ENCODE results near the gene SNRPB. TPM values are rescaled to one million over a fixed set of nuclear protein-coding genes. Genes with fewer than 3 reads are reported as not detected.
A peak's percentile ranks its signal among the peaks of the same experiment; 100 is the strongest.

Gene SNRPB
- total RNA-seq, 1 experiment from 2014 or later, result 664 TPM

DNA sequence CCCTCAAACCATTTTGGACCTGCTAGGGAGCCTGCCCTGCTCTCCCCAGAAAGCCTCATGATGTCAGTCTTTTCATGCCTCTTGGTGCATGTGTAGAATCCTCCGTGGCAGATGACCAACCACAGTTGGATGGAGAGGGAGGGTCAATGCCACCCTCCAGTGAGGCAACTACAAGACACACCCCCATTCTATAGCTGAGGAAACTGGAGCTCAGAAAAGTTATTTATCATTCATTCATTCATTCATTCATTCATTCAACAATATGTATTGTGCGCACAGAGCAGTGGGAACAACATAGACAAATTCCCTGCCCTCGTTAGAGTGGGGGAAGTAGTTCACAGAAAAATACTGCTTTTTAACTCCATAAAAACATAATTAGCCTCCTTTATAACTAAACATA lies 16.8 kb downstream of the SNRPB start:
- ATAC-seq, result no peak

DNA sequence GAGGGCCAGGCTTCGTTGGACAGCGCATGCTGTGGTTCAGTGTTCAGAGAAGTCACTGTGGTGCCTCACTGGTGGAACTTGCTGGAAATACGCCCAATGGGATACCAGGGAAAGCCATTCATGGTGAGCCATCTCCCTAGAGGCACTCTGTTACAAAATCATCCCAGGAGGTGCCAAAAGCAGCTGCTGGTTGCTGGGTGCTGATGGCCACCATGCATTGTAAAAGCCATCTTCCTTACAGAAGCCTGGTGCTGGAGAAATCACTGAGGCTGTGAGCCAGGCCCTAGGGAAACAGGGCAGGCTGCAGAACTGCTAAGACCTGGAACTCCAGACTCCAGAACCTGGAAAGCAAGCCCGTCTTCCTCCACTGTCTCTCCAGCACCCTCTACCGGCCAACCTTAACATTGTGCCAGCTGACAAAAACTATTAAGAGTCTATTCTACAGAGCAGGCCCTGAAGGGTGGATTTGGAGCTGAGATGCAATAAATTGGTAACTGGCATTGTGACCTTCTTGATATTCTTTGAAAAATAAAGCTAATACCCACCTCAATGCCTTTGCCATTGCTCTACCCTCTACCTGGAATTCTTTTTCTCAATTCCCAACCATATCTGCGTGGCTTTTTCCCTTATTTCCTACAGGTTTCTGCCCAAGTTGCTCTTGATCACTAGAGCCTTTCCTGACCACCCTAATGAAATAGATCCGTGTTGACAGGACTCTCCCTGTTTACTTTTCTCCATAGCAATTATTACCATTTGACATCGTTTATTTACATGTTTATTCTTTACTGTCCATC lies 18.5 kb downstream of the SNRPB start:
- H4K20me1 ChIP-seq (ENCODE audit: low read length), result no peaks in the 10 kb centered on the region
- TF ChIP-seq, protein P1, sequence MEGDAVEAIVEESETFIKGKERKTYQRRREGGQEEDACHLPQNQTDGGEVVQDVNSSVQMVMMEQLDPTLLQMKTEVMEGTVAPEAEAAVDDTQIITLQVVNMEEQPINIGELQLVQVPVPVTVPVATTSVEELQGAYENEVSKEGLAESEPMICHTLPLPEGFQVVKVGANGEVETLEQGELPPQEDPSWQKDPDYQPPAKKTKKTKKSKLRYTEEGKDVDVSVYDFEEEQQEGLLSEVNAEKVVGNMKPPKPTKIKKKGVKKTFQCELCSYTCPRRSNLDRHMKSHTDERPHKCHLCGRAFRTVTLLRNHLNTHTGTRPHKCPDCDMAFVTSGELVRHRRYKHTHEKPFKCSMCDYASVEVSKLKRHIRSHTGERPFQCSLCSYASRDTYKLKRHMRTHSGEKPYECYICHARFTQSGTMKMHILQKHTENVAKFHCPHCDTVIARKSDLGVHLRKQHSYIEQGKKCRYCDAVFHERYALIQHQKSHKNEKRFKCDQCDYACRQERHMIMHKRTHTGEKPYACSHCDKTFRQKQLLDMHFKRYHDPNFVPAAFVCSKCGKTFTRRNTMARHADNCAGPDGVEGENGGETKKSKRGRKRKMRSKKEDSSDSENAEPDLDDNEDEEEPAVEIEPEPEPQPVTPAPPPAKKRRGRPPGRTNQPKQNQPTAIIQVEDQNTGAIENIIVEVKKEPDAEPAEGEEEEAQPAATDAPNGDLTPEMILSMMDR (conservative IDR thresholded peaks at IDR 0.05; ENCODE audit: low read depth, low read length), result peak; percentile 91
- TF ChIP-seq EZH2phosphoT487 (IDR thresholded peaks at IDR 0.05; ENCODE audit: borderline replicate concordance, low read length), result no peak
- no peak overlapping the region for H3K4me2 ChIP-seq (ENCODE audit: low read length)
- ATAC-seq (peak; percentile 76), DNase-seq (peak; percentile 83)
- no peak overlapping the region for H3K9ac ChIP-seq (ENCODE audit: low read length)
- no peaks in the 10 kb centered on the region for H3K79me2 ChIP-seq (ENCODE audit: low read length)
- no TSS peak for BruUV-seq (replicated peaks)
- POLR2A ChIA-PET (ENCODE audit: unreplicated experiment), result no interaction called here
- H3K27ac ChIP-seq (ENCODE audit: low read length), result no peak overlapping the region
- no peaks in the 10 kb centered on the region for H3K36me3 ChIP-seq (ENCODE audit: low read depth, low read length)
- no peaks in the 10 kb centered on the region for H3F3A ChIP-seq (ENCODE audit: low read length, unreplicated experiment)
- H3K9me2 ChIP-seq (replicated peaks; ENCODE audit: low read length), result no peaks in the 10 kb centered on the region
- H3K4me3 ChIP-seq (ENCODE audit: low read length), result no peak overlapping the region
- no peaks in the 10 kb centered on the region for H3K27me3 ChIP-seq (ENCODE audit: low read length)
- H2AFZ ChIP-seq (ENCODE audit: low read length), result no peak overlapping the region
- no peaks in the 10 kb centered on the region for H3K9me3 ChIP-seq (ENCODE audit: low read length)
- intact Hi-C loops (cut with micrococcal nuclease), result loop anchor here (1.0 to 10.0 kb wide), 3 partner anchors 31 to 347 kb away; partner anchors contain the start of gene STK35
- CTCF ChIA-PET, result interaction anchor here (0.6 kb wide), 2 partner anchors 19 to 358 kb away, joined by 3 read pairs; no protein-coding TSS in a partner anchor
- H3K4me1 ChIP-seq (ENCODE audit: insufficient read depth, low read length), result no peaks in the 10 kb centered on the region

More for the DNA sequence above, 16.8 kb downstream of the SNRPB start:
- CTCF ChIA-PET, result no interaction called here
- intact Hi-C loops (cut with micrococcal nuclease), result loop anchor here (2.0 to 10.0 kb wide), 2 partner anchors 33 to 349 kb away; partner anchors contain the start of gene STK35
- Histone ChIP-seq H3F3A (ENCODE audit: low read length, unreplicated experiment) (peaks cover 2% of the 10 kb centered on the region), H3K27ac (ENCODE audit: low read length) (no peak overlapping the region), H3K9ac (ENCODE audit: low read length) (no peak overlapping the region), H3K27me3 (ENCODE audit: low read length) (no peaks in the 10 kb centered on the region), H4K20me1 (ENCODE audit: low read length) (no peaks in the 10 kb centered on the region), H3K4me3 (ENCODE audit: low read length) (no peak overlapping the region), H3K4me1 (ENCODE audit: insufficient read depth, low read length) (no peaks in the 10 kb centered on the region), H3K9me3 (ENCODE audit: low read length) (no peaks in the 10 kb centered on the region), H3K4me2 (ENCODE audit: low read length) (no peak overlapping the region), H2AFZ (ENCODE audit: low read length) (no peak overlapping the region), H3K79me2 (ENCODE audit: low read length) (no peaks in the 10 kb centered on the region), H3K36me3 (ENCODE audit: low read depth, low read length) (no peaks in the 10 kb centered on the region), H3K9me2 (replicated peaks; ENCODE audit: low read length) (no peaks in the 10 kb centered on the region)
- POLR2A ChIA-PET (ENCODE audit: unreplicated experiment), result no interaction called here
- TF ChIP-seq, protein P1 (conservative IDR thresholded peaks at IDR 0.05; ENCODE audit: low read depth, low read length), result no peak
- TF ChIP-seq EZH2 (IDR thresholded peaks at IDR 0.05; ENCODE audit: low read length, unreplicated experiment), result no peak
- TF ChIP-seq EZH2phosphoT487 (IDR thresholded peaks at IDR 0.05; ENCODE audit: borderline replicate concordance, low read length), result no peak
- DNase-seq, result no peak
- no TSS peak for BruUV-seq (replicated peaks)

DNA sequence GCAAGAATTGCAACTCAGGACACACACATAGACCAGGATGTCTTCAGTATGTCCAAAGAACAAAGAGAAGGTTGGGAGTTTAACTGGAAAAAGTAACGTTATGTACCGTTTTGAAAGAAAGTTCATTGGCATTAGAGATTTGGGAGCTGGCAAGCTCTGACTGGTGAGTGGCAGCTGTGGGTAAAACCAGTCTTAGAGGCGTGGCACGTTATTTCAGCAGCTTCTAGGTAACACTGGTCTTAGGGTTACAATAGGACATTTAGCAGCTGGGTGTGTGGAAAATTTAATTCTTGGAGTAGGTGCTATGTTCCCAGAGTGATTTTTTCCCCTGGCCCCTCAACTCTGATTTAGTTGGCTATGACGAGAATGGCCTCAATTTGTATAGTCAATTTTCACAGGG lies 19.2 kb downstream of the SNRPB start:
- DNase-seq (no peak), ATAC-seq (no peak)
- intact Hi-C loops (cut with micrococcal nuclease), result loop anchor here (10.0 kb wide), 1 partner anchor 347 kb away; the partner anchor contains the start of gene STK35

More for the DNA sequence above, 19.2 kb downstream of the SNRPB start:
- Histone ChIP-seq H3K27me3 (ENCODE audit: low read length) (no peaks in the 10 kb centered on the region), H3K79me2 (ENCODE audit: low read length) (no peaks in the 10 kb centered on the region), H3K4me1 (ENCODE audit: insufficient read depth, low read length) (no peaks in the 10 kb centered on the region), H3K9me2 (replicated peaks; ENCODE audit: low read length) (no peaks in the 10 kb centered on the region), H3K9me3 (ENCODE audit: low read length) (no peaks in the 10 kb centered on the region), H3K9ac (ENCODE audit: low read length) (no peak overlapping the region), H3K27ac (ENCODE audit: low read length) (no peak overlapping the region), H4K20me1 (ENCODE audit: low read length) (no peaks in the 10 kb centered on the region), H2AFZ (ENCODE audit: low read length) (no peak overlapping the region), H3K4me2 (ENCODE audit: low read length) (no peak overlapping the region), H3F3A (ENCODE audit: low read length, unreplicated experiment) (no peaks in the 10 kb centered on the region), H3K36me3 (ENCODE audit: low read depth, low read length) (no peaks in the 10 kb centered on the region), H3K4me3 (ENCODE audit: low read length) (no peak overlapping the region)
- ChIA-PET POLR2A (ENCODE audit: unreplicated experiment) (no interaction called here), CTCF (interaction anchor here (0.6 kb wide), 2 partner anchors 19 to 185 kb away, joined by 3 read pairs; no protein-coding TSS in a partner anchor)
- BruUV-seq (replicated peaks), result no TSS peak
- TF ChIP-seq EZH2 (IDR thresholded peaks at IDR 0.05; ENCODE audit: low read length, unreplicated experiment) (no peak), EZH2phosphoT487 (IDR thresholded peaks at IDR 0.05; ENCODE audit: borderline replicate concordance, low read length) (no peak)
- TF ChIP-seq, protein P1 (conservative IDR thresholded peaks at IDR 0.05; ENCODE audit: low read depth, low read length), result no peak

Measured in PC-3 (cell line).